Uterus (tissue), 4 donors: ENCODE results near the gene CDKAL1. TPM values are rescaled to one million over a fixed set of nuclear protein-coding genes. Genes with fewer than 3 reads are reported as not detected.

Source experiments
- DNase-seq, 2 donors: peaks; one replicate each; pipeline ENCODE4 v3.0.0-alpha.2; 2019 to 2020
- H3K27ac ChIP-seq, 2 donors: fragments of 200-600 bp; sonication (generic); 1 replicate in 1 of 2; 2 replicates in 1 of 2; pipeline ENCODE4 v1.5.1; 2016 to 2018
- H3K27me3 ChIP-seq, 2 donors: fragments of 200-600 bp; sonication (generic); one replicate each; pipeline ENCODE4 v1.5.1; 2018 to 2019; ENCODE audit warnings: control low read depth in 1 of 2
- H3K36me3 ChIP-seq, 2 donors: fragments of 200-600 bp; sonication (generic); one replicate each; pipeline ENCODE4 v1.5.1; 2019; ENCODE audit warnings: control low read depth in 1 of 2
- H3K4me1 ChIP-seq, 2 donors: fragments of 200-600 bp; sonication (generic); one replicate each; pipeline ENCODE4 v1.5.1; 2018 to 2019; ENCODE audit warnings: control low read depth in 1 of 2
- H3K4me3 ChIP-seq, 2 donors: fragments of 200-600 bp; sonication (generic); 1 replicate in 1 of 2; 2 replicates in 1 of 2; pipeline ENCODE4 v1.5.1; 2018 to 2019; ENCODE audit warnings: mild to moderate bottlenecking in 1 of 2
- H3K9me3 ChIP-seq, 2 donors: fragments of 200-600 bp; sonication (generic); one replicate each; pipeline ENCODE4 v1.5.1; 2019; ENCODE audit warnings: control low read depth in 1 of 2
- CTCF ChIP-seq, 4 experiments: fragments of 200-600 bp in 2 of 4; fragments of 450-650 bp in 2 of 4; sonication (generic) in 2 of 4; IDR thresholded peaks; one replicate each; pipeline ENCODE4 v1.5.1; 2016 to 2019; ENCODE audit warnings: antibody characterized with exemption in 4 of 4, mild to moderate bottlenecking in 2 of 4, moderate library complexity in 1 of 4
- POLR2A ChIP-seq, 2 donors: fragments of 450-650 bp; IDR thresholded peaks; one replicate each; pipeline ENCODE4 v1.6.1; 2016; ENCODE audit warnings: antibody characterized with exemption in 2 of 2, mild to moderate bottlenecking in 1 of 2, moderate library complexity in 1 of 2
- intact Hi-C: fragments of 100-400 bp; cut with DNase I; formaldehyde crosslinking; loops from one replicate; pipeline ENCODE4 v1.15.1; 2023; ENCODE audit warnings: low total_unique reads
- total RNA-seq, 4 donors: library from RNA; depleted of rRNA in 3 of 4; stranded (reverse); fragments of >200 nt in 3 of 4; gene quantifications; one replicate each; pipeline versions ENCODE4 v1.1.0 to v1.2.4, GENCODE V29; 2014 to 2023
- donor health status: DM: yes; HTN: yes; CAD: no.

Gene CDKAL1
- total RNA-seq, 4 donors from 2014 or later = 5.0 to 51.7 (median 18.9) TPM

- TF ChIP-seq CTCF (IDR thresholded peaks at IDR 0.05) (no peak), POLR2A (IDR thresholded peaks at IDR 0.05) (no peak)
- no peak overlapping the region for H3K4me3 ChIP-seq
- no peaks in the 10 kb centered on the region for H3K36me3 ChIP-seq
- H3K27me3 ChIP-seq = no peaks in the 10 kb centered on the region
- intact Hi-C loops = no loop called here
- no peaks in the 10 kb centered on the region for H3K4me1 ChIP-seq
- DNase-seq = no peak
- H3K27ac ChIP-seq = no peak overlapping the region
- no peaks in the 10 kb centered on the region for H3K9me3 ChIP-seq
Observed at GRCh38 chr6:20891161-20891560, 356.9 kb downstream of the CDKAL1 start.

GRCh38 chr6:20892365-20892764 is 358.1 kb downstream of the CDKAL1 start:
- Histone ChIP-seq H3K27ac (no peak overlapping the region), H3K4me1 (no peaks in the 10 kb centered on the region), H3K36me3 (no peaks in the 10 kb centered on the region), H3K4me3 (no peak overlapping the region), H3K27me3 (no peaks in the 10 kb centered on the region), H3K9me3 (no peaks in the 10 kb centered on the region)
- intact Hi-C loops = no loop called here
- TF ChIP-seq CTCF (IDR thresholded peaks at IDR 0.05) (no peak), POLR2A (IDR thresholded peaks at IDR 0.05) (no peak)
- DNase-seq = no peak

- Histone ChIP-seq H3K27me3 (no peaks in the 10 kb centered on the region), H3K9me3 (no peaks in the 10 kb centered on the region), H3K36me3 (no peaks in the 10 kb centered on the region), H3K4me3 (no peak overlapping the region), H3K4me1 (no peaks in the 10 kb centered on the region), H3K27ac (no peak overlapping the region)
- intact Hi-C loops = no loop called here
- no peak for TF ChIP-seq POLR2A (IDR thresholded peaks at IDR 0.05)
- no peak for TF ChIP-seq CTCF (IDR thresholded peaks at IDR 0.05)
- DNase-seq = no peak
Observed at GRCh38 chr6:20893412-20893811, 359.2 kb downstream of the CDKAL1 start.

- Histone ChIP-seq H3K36me3 (no peaks in the 10 kb centered on the region), H3K27ac (no peak overlapping the region), H3K27me3 (no peaks in the 10 kb centered on the region), H3K9me3 (no peaks in the 10 kb centered on the region), H3K4me3 (no peak overlapping the region), H3K4me1 (no peaks in the 10 kb centered on the region)
- TF ChIP-seq POLR2A (IDR thresholded peaks at IDR 0.05) (no peak), CTCF (IDR thresholded peaks at IDR 0.05) (no peak)
- no peak for DNase-seq
- intact Hi-C loops = no loop called here
Observed at GRCh38 chr6:20900389-20901160, 366.3 kb downstream of the CDKAL1 start.

- Histone ChIP-seq H3K27ac (no peak overlapping the region), H3K36me3 (no peaks in the 10 kb centered on the region), H3K9me3 (no peaks in the 10 kb centered on the region), H3K4me3 (no peak overlapping the region), H3K27me3 (no peaks in the 10 kb centered on the region), H3K4me1 (no peaks in the 10 kb centered on the region)
- no peak for TF ChIP-seq CTCF (IDR thresholded peaks at IDR 0.05)
- TF ChIP-seq POLR2A (IDR thresholded peaks at IDR 0.05) = no peak
- intact Hi-C loops = no loop called here
- no peak for DNase-seq
Observed at GRCh38 chr6:20905377-20905776, 371.1 kb downstream of the CDKAL1 start.
